T-helper 2 cell (primary cell): ENCODE data around the gene ZBTB7A.

Experiments
- DNase-seq, 5 experiments: peaks; one replicate each; pipeline versions ENCODE4 v3.0.0 to v3.0.0-alpha.2; 2012 to 2022
- total RNA-seq, 2 donors: gene quantifications; one replicate each; lab custom pipeline; 2026; lab: John Stamatoyannopoulos, UW

ZBTB7A gene
- 38.3 to 47.1 reads per million in 2 donors for total RNA-seq

GRCh38 chr19:4066682-4067395, at the start of gene ZBTB7A:
ZBTB7A (minus strand) TSS chr19:4066899; CDS start chr19:4055232, 11,667 bp downstream.
- peak; percentile 56 to 91 (median 73) for DNase-seq

DNA sequence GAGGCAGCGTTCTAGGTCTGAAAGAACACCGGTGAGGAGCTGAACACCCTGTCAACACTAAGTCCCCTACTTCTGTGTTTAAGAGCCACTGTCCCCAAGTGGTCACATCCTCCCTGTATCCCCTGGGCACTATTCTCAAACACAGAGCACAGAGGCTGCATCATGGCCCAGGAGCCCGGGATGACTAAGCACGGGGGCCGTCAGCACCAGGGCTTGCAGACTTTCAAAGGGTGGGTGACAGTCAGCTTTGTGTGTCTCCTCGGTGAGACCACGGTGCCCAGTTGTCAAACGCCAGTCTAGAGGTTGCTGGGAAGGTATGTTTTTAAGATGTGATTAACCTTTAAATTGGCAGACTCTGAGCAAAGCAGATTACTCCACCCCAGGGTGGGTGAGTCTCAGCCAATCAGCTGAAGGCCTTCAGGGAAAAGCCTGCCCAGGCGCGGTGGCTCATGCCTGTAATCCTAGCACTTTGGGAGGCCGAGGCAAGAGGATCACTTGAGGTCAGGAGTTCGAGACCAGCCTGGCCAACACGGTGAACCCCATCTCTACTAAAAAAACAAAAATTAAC, 49.2 kb upstream of the ZBTB7A start:
- DNase-seq: no peak

- DNase-seq: peak in 3 of 5 experiments; percentile 58 to 88 (median 72)
These were observed 48.5 kb upstream of the ZBTB7A start for GRCh38 chr19:4115050-4115817.

DNA sequence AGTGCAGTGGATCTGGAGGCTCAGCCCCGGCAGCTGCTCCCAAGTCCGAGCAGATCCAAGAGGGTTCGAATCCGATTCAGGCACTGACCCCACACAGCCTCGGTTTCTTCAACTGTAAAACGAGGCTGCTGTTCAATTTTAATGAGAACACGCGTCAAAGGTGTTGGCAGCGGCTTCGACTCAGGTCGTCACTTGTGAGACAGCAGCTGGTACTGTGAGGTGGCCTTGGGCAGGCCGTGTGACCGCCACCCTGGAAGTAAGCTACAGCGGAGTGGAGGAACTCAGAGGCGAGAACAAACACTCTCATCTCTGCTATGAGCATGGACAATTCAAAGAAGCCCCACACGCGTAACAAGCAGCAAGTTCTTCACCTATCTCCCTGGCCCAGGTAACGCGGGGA, 47.5 kb upstream of the ZBTB7A start:
- DNase-seq: no peak

DNA sequence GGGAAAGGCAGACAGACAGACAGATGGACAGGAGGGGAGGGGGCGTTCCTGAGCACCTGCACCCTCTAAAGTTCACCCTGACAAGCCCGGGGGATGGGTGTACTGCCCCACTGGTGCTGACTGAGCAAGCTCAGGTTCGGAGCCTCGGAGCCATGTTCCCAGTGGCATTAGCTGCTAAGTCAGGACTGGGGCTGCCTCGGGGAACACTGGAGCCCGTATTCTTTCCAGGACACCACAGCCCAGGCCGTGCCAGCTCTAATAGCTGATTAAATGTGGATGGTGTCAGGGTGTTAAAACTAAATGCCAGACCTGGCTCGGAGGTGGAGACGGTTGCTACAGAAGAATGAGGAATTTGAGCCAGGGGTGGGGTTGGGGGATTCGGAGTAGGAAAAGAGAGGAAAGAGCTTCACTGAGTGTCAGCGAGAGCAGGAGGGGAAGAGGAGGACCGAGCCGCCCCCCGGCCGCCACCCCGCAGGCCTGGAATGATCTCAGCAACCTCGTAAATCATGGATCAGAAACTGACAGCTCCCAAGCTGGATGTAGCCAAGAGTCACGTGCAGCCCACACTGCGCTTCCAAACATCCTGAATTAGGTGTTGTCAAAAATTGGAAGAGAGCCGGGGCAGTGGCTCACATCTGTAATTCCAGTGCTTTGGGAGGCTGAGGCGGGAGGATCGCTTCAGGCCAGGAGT, 46.8 kb upstream of the ZBTB7A start:
- DNase-seq: no peak

- no peak for DNase-seq
These were observed 45.7 kb upstream of the ZBTB7A start for GRCh38 chr19:4112367-4112766.

DNA sequence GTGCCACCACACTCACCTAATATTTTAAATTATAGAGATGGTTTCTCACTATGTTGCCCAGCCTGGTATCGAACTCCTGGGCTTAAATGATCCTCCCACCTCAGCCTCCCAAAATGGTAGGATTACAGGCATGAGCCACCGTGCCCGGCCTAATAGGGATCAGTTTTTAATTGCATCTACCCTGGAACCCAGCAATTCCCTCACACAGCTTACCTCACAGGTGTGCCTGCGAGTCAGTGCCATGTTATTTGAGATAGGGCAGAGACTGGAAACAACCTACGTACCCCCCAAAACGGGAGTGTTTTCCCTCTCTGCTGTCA, 42.9 kb upstream of the ZBTB7A start:
- no peak for DNase-seq

- peak in 4 of 5 experiments; percentile 24 to 95 (median 68) for DNase-seq
These were observed 42.3 kb upstream of the ZBTB7A start for GRCh38 chr19:4108767-4109625.

GRCh38 chr19:4103080-4103433, 36.4 kb upstream of the ZBTB7A start:
- DNase-seq: peak in 1 of 5 experiments; percentile 34

DNA sequence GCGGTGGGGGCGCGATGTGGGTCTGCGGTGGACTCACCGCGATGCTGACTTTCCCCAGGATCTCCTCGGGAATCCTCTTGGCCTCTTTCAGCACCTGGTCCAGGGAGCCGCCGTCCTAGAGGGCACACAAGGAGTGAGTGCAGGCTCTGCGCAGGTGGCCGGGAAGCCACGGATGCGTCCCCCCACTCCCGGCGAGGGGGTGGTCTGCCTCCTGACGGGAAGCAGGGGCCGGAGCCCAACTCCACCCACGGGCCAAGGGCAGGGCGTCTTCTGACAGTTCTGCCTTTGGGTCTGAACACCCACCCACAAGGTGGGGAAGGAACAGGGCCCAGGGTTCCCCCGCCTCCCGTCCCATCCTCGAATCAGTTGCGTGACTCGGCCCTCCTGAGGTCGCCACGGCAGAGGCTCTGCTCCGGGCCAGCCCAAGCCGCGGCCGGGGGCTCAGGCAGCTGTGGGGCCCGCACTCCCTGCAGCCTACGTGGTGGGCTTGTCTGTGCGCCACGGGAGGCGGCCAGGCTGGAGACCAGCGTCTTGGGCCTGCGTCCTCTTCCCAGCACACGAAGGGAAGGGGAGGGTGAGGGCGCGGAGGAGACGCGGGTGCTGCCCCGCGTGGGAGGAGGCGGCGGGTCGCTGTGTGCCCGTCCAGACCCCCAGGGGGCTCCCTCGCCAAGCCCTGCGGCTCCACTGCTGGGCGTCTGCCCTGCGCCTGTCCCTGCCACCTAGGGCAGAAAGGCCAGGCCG, 35.8 kb upstream of the ZBTB7A start:
- no peak for DNase-seq

DNA sequence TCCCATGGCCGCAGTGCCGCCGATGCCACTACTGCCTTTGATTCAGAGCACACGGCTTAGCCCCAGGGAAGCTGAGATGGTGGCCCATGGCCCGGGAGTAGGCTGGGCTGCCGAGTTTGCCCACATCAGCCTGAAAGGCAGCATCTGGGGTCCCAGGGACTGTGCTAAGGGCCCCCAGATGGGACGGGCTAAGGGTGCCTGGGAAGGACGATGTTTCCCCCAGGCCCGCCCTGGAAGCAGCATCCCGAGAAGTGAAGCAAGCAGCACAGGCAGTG, 34.7 kb upstream of the ZBTB7A start:
- no peak for DNase-seq

DNA sequence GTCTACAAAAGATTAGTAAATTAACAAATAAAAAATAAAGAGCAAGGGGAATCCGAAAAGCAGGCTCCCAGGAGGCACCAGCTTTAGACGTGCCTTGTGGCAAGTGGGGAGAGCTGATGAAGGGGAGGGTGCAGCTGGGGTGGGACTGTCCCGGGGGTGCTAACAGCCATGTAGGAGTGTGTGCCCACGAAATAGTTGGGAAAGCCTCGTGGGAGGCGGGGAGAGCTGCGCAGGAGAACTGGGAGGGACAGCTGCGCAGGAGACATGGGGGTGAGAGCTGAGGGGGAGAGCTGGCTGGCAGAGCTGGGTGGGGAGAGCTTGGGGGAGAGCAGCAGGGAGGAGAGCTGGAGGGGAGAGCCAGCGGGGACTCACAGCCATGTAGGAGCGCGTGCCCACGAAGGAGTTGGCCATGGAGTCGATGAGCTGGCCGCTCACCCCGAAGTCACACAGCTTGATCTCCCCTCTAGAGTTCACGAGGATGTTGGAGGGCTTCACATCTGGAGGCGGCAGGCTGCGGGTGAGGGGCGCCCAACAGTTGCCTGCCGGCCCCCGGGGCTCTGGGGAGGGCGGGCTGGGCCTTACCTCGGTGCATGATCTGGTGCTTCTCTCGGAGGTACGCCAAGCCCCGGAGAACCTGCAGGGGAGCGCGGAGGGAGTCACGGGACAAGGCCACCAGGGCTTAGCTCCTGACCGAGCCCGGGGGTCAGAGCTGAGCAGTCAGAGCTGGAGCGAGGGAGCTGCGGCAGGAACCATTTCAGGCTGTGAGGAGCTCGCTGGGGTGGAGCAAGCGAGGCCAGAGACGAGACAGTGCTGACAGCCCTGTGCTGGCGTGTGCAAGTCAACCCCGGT, 34.2 kb upstream of the ZBTB7A start:
- DNase-seq: no peak

- DNase-seq: no peak
These were observed 32.5 kb upstream of the ZBTB7A start for GRCh38 chr19:4099041-4099764.

- no peak for DNase-seq
These were observed 31.8 kb upstream of the ZBTB7A start for GRCh38 chr19:4098493-4098892.

DNA sequence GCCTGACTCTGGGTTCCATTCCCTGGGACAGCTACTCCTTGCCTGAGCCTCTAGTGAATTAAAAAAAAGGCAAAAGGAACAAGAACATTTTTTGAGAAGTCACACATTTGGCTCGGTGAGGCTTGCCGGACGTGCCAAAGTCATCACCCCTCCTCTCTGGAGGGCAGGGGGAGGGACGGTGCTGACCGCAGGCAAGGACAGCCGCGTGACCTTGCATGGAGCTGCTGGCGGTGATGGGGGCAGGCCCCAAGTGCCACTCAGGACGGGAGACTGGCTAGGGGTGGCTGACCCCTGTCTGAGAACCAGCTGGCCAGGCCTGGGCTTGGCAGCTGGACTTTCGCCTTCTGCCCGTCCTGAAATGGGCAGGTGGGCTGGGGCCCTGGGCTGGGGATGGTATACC, 30.8 kb upstream of the ZBTB7A start:
- DNase-seq: no peak

- DNase-seq: no peak
These were observed 29.6 kb upstream of the ZBTB7A start for GRCh38 chr19:4096049-4096892.

DNA sequence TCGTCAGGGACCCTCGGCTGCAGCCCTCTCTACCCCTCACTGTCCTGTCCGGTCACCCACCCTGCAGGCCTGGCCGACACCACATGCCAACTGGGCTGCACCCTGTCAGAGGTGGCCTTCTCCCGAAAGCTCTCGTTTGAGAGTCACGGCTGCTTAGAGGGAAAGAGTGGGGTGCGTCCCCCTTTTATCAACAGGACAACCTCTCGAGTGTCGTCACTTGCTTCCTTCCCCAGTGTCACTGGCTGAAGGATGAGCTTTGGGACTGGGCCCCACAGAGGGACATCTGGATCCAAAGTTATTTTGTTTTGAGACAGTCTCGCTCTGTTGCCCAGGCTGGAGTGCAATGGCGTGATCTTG, 28.8 kb upstream of the ZBTB7A start:
- no peak for DNase-seq

DNA sequence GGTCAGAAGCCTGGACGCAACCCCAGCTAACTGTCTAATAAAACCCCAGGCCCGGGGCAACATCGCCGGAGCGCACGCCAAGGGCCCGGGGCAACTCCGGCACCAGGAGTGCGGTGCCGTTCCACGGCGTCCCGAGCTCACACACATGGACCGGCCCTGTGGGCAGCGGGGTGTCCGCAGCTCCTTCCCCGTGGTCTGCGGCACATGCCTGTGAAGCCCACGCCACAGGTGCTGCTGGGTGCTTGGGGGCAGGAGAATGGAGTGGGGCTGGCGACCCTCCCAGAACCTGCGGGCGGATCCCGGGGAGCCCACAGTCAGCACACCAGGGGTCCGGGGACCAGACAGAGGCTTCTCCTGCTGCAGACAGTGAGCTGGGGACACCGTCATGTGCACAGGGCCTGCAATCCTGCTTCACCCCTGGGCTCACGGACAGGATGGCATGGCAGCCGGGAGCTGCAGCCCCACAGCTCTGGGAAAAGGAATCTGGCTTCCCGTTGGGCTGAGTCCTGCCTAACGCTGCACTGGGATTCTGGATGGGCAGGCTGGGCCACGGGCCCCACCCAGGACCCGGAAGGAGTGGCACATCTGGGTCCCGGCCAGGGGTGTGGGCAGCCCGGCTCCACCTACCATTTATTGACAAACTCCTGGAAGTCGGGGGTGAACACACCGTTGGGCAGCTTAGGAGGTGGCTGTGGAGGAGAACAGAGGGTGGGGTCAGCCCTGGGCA, 28.2 kb upstream of the ZBTB7A start:
- DNase-seq: no peak

- no peak for DNase-seq
These were observed 27.6 kb upstream of the ZBTB7A start for GRCh38 chr19:4094291-4094690.
